WTC11 (cell line): ENCODE measurements around the gene SAMD13. TPM values are rescaled to one million over a fixed set of nuclear protein-coding genes. Genes with fewer than 3 reads are reported as not detected.

Experiments
- ATAC-seq: fragments of 200-7000 bp; cut with Tn5 transposase; 2 replicates; pipeline ENCODE4 v1.10.0; 2021; ENCODE audit warnings: mild to moderate bottlenecking, moderate library complexity
- CTCF ChIA-PET: fragments of 300-600 bp; sonication (Branson Sonifier 250); formaldehyde crosslinking; loops from one replicate; lab custom pipeline; 2021; ENCODE audit warnings: antibody characterized with exemption; lab: Charles Lee
- POLR2A ChIA-PET: fragments of 350-600 bp; sonication (Branson Sonifier 250); formaldehyde crosslinking; loops from one replicate; lab custom pipeline; 2021; ENCODE audit warnings: antibody characterized with exemption; lab: Charles Lee
- DNase-seq: peaks from one replicate; pipeline ENCODE4 v3.0.0; 2021; ENCODE audit warnings: low spot score
- H3K27ac Mint-ChIP-seq: 2 replicates; pipeline ENCODE4 v1.8.0; 2021; ENCODE audit warnings: mixed read lengths
- H3K27me3 Mint-ChIP-seq: 2 replicates; pipeline ENCODE4 v1.8.0; 2021; ENCODE audit warnings: low read depth, mild to moderate bottlenecking, moderate library complexity, mixed read lengths
- H3K36me3 Mint-ChIP-seq: 2 replicates; pipeline ENCODE4 v1.8.0; 2021; ENCODE audit warnings: mixed read lengths
- H3K4me1 Mint-ChIP-seq: 2 replicates; pipeline ENCODE4 v1.8.0; 2022; ENCODE audit warnings: mixed read lengths
- H3K4me3 Mint-ChIP-seq: 2 replicates; pipeline ENCODE4 v1.8.0; 2021; ENCODE audit warnings: mild to moderate bottlenecking, moderate library complexity, mixed read lengths
- H3K9me3 Mint-ChIP-seq: 2 replicates; pipeline ENCODE4 v1.8.0; 2021; ENCODE audit warnings: mixed read lengths
- FOXP1 ChIP-seq: sonication (generic); formaldehyde crosslinking; IDR thresholded peaks from 2 replicates; pipeline ENCODE4 v1.8.0; 2022; ENCODE audit warnings: missing genetic modification reagents, mild to moderate bottlenecking, moderate library complexity, borderline replicate concordance
- HMGA2 ChIP-seq: fragments of 250-450 bp; sonication (Bioruptor Pico); IDR thresholded peaks from 2 replicates; pipeline ENCODE4 v1.4.0; 2021; ENCODE audit warnings: mild to moderate bottlenecking, moderate library complexity
- JUN ChIP-seq: sonication (generic); formaldehyde crosslinking; IDR thresholded peaks from 2 replicates; pipeline ENCODE4 v1.8.0; 2023; ENCODE audit warnings: mild to moderate bottlenecking, missing genetic modification reagents
- MYBL2 ChIP-seq: sonication (generic); formaldehyde crosslinking; IDR thresholded peaks from 2 replicates; pipeline ENCODE4 v1.8.1; 2023; ENCODE audit warnings: mild to moderate bottlenecking, moderate library complexity, missing genetic modification reagents
- NFATC4 ChIP-seq: fragments of 250-450 bp; sonication (Bioruptor Pico); IDR thresholded peaks from 2 replicates; pipeline ENCODE4 v1.9.0; 2021; ENCODE audit warnings: mild to moderate bottlenecking
- NR1H2 ChIP-seq: sonication (generic); formaldehyde crosslinking; IDR thresholded peaks from 2 replicates; pipeline ENCODE4 v1.9.0; 2021; ENCODE audit warnings: mild to moderate bottlenecking, moderate library complexity, missing genetic modification reagents
- NR3C1 ChIP-seq: sonication (generic); formaldehyde crosslinking; conservative IDR thresholded peaks from 2 replicates; pipeline ENCODE4 v1.8.1; 2023; ENCODE audit warnings: low read depth, mild to moderate bottlenecking, missing genetic modification reagents
- OVOL2 ChIP-seq: fragments of 250-450 bp; sonication (Bioruptor Pico); IDR thresholded peaks from 2 replicates; pipeline ENCODE4 v1.9.0; 2021; ENCODE audit warnings: mild to moderate bottlenecking, borderline replicate concordance
- TEAD4 ChIP-seq: sonication (generic); formaldehyde crosslinking; IDR thresholded peaks from 2 replicates; pipeline ENCODE4 v1.8.0; 2022; ENCODE audit warnings: mild to moderate bottlenecking, missing genetic modification reagents
- ZBTB21 ChIP-seq: sonication (generic); formaldehyde crosslinking; IDR thresholded peaks from 2 replicates; pipeline ENCODE4 v1.8.1; 2023; ENCODE audit warnings: mild to moderate bottlenecking, missing genetic modification reagents, borderline replicate concordance
- ZNF121 ChIP-seq: sonication (generic); formaldehyde crosslinking; IDR thresholded peaks from 2 replicates; pipeline ENCODE4 v1.8.0; 2023; ENCODE audit warnings: missing genetic modification reagents
- ZNF219 ChIP-seq: sonication (generic); formaldehyde crosslinking; IDR thresholded peaks from 2 replicates; pipeline ENCODE4 v1.8.0; 2023; ENCODE audit warnings: missing genetic modification reagents, mild to moderate bottlenecking, borderline replicate concordance
- ZNF263 ChIP-seq: sonication (generic); formaldehyde crosslinking; IDR thresholded peaks from 2 replicates; pipeline ENCODE4 v1.8.1; 2022; ENCODE audit warnings: low read depth, mild to moderate bottlenecking, moderate library complexity, missing genetic modification reagents
- ZNF317 ChIP-seq: sonication (generic); formaldehyde crosslinking; IDR thresholded peaks from 2 replicates; pipeline ENCODE4 v1.8.1; 2023; ENCODE audit warnings: low read depth, mild to moderate bottlenecking, moderate library complexity, missing genetic modification reagents, borderline replicate concordance
- ZNF416 ChIP-seq: fragments of 250-450 bp; sonication (Bioruptor Pico); IDR thresholded peaks from 2 replicates; pipeline ENCODE4 v1.9.0; 2021; ENCODE audit warnings: mild to moderate bottlenecking, inconsistent platforms
- ZNF671 ChIP-seq: fragments of 250-450 bp; sonication (Bioruptor Pico); IDR thresholded peaks from 2 replicates; pipeline ENCODE4 v1.8.0; 2021; ENCODE audit warnings: mild to moderate bottlenecking
- total RNA-seq: library from RNA; stranded (reverse); gene quantifications from 3 replicates; pipeline ENCODE4 v1.2.3, GENCODE V29; 2021
- TF ChIP-seq, protein P1 (sequence below): fragments of 250-450 bp; sonication (Bioruptor Pico); IDR thresholded peaks from 2 replicates; pipeline ENCODE4 v1.9.0; 2021; ENCODE audit warnings: mild to moderate bottlenecking
- TF ChIP-seq, protein P2 (sequence below): sonication (generic); formaldehyde crosslinking; IDR thresholded peaks from 2 replicates; pipeline ENCODE4 v1.8.1; 2023; ENCODE audit warnings: mild to moderate bottlenecking, missing genetic modification reagents, moderate library complexity
- TF ChIP-seq, protein P3 (sequence below): fragments of 250-450 bp; sonication (Bioruptor Pico); IDR thresholded peaks from 2 replicates; pipeline ENCODE4 v1.8.0; 2021; ENCODE audit warnings: mild to moderate bottlenecking
- TF ChIP-seq, protein P4 (sequence below): sonication (generic); formaldehyde crosslinking; IDR thresholded peaks from 2 replicates; pipeline ENCODE4 v1.8.0; 2022; ENCODE audit warnings: missing genetic modification reagents
- TF ChIP-seq, protein P5 (sequence below): sonication (generic); formaldehyde crosslinking; IDR thresholded peaks from 2 replicates; pipeline ENCODE4 v1.8.0; 2022; ENCODE audit warnings: mild to moderate bottlenecking, missing genetic modification reagents

Gene SAMD13
- total RNA-seq, 1 experiment from 2014 or later = 1.8 TPM

DNA sequence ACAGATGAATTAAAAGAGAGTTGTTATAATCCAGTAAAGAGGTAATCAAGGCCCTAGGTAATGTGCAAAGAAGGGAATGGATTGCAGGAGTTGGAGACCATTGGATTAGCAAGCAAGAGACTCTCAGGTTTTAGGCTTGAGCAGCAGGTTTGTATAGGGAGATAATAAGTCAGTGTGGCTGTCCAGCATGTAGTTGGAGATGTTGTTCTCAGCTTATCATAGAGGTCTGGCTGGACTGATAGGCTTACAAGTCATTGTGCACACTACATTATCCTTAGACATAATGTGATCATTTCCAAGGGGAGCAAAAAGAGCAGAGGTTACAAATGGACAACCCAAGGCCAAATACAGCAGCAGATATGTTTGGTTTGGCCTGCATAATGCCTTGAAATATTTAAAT, 45.9 kb upstream of the SAMD13 start:
- H3K27ac Mint-ChIP-seq = no peak overlapping the region

DNA sequence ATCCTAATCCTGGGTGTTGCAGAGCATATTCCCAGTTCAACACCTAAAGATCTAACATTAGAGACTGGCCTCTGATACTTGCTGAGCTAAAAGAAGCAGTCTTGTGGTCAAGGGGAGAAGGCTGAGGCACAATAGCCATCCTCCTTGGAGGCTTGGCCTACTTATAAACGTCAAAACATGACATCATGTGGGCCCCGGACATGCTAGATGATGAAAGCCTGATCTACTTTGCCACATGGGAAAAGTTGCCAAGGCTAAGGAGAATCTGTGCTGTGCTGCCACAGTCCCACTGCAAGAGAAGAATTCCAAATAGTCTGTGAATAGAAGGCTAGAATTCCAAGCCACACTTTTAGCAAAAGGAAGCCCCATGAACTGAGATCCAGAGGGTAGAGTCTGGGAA, 43.9 kb upstream of the SAMD13 start:
- peaks cover 12% of the 10 kb centered on the region for H3K4me1 Mint-ChIP-seq
- H3K27me3 Mint-ChIP-seq = no peaks in the 10 kb centered on the region
- POLR2A ChIA-PET = no interaction called here
- no peak overlapping the region for H3K27ac Mint-ChIP-seq
- CTCF ChIA-PET = no interaction called here
- TF ChIP-seq OVOL2 (CRISPR knock-in tag) (no peak), ZNF263 (CRISPR knock-in tag) (no peak), ZNF416 (no peak), MYBL2 (CRISPR knock-in tag) (no peak), FOXP1 (no peak), ZNF219 (CRISPR knock-in tag) (no peak), HMGA2 (CRISPR knock-in tag) (no peak), NR1H2 (CRISPR knock-in tag) (no peak), JUN (no peak)
- TF ChIP-seq, protein P1, sequence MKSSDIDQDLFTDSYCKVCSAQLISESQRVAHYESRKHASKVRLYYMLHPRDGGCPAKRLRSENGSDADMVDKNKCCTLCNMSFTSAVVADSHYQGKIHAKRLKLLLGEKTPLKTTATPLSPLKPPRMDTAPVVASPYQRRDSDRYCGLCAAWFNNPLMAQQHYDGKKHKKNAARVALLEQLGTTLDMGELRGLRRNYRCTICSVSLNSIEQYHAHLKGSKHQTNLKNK (CRISPR knock-in tag) = no peak
- no peak for ATAC-seq
- no peaks in the 10 kb centered on the region for H3K36me3 Mint-ChIP-seq
- H3K9me3 Mint-ChIP-seq = no peaks in the 10 kb centered on the region
- no peak overlapping the region for H3K4me3 Mint-ChIP-seq
- no peak for DNase-seq

More for the DNA sequence above, 45.9 kb upstream of the SAMD13 start:
- peaks cover 11% of the 10 kb centered on the region for H3K9me3 Mint-ChIP-seq
- H3K4me1 Mint-ChIP-seq = peaks cover 12% of the 10 kb centered on the region
- ChIA-PET CTCF (no interaction called here), POLR2A (no interaction called here)
- DNase-seq = no peak
- H3K27me3 Mint-ChIP-seq = no peaks in the 10 kb centered on the region
- no peak for ATAC-seq
- H3K36me3 Mint-ChIP-seq = peaks cover 6% of the 10 kb centered on the region; the same call in 1 of the 2 replicates
- H3K4me3 Mint-ChIP-seq = no peak overlapping the region
- TF ChIP-seq, protein P2, sequence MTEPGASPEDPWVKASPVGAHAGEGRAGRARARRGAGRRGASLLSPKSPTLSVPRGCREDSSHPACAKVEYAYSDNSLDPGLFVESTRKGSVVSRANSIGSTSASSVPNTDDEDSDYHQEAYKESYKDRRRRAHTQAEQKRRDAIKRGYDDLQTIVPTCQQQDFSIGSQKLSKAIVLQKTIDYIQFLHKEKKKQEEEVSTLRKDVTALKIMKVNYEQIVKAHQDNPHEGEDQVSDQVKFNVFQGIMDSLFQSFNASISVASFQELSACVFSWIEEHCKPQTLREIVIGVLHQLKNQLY (CRISPR knock-in tag) = no peak
- TF ChIP-seq, protein P3, sequence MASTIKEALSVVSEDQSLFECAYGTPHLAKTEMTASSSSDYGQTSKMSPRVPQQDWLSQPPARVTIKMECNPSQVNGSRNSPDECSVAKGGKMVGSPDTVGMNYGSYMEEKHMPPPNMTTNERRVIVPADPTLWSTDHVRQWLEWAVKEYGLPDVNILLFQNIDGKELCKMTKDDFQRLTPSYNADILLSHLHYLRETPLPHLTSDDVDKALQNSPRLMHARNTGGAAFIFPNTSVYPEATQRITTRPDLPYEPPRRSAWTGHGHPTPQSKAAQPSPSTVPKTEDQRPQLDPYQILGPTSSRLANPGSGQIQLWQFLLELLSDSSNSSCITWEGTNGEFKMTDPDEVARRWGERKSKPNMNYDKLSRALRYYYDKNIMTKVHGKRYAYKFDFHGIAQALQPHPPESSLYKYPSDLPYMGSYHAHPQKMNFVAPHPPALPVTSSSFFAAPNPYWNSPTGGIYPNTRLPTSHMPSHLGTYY (CRISPR knock-in tag) = no peak
- TF ChIP-seq ZNF121 (CRISPR knock-in tag) = no peak
- no peak for TF ChIP-seq NFATC4 (CRISPR knock-in tag)
- TF ChIP-seq TEAD4 (CRISPR knock-in tag) = no peak
- no peak for TF ChIP-seq ZBTB21 (CRISPR knock-in tag)
- TF ChIP-seq, protein P4, sequence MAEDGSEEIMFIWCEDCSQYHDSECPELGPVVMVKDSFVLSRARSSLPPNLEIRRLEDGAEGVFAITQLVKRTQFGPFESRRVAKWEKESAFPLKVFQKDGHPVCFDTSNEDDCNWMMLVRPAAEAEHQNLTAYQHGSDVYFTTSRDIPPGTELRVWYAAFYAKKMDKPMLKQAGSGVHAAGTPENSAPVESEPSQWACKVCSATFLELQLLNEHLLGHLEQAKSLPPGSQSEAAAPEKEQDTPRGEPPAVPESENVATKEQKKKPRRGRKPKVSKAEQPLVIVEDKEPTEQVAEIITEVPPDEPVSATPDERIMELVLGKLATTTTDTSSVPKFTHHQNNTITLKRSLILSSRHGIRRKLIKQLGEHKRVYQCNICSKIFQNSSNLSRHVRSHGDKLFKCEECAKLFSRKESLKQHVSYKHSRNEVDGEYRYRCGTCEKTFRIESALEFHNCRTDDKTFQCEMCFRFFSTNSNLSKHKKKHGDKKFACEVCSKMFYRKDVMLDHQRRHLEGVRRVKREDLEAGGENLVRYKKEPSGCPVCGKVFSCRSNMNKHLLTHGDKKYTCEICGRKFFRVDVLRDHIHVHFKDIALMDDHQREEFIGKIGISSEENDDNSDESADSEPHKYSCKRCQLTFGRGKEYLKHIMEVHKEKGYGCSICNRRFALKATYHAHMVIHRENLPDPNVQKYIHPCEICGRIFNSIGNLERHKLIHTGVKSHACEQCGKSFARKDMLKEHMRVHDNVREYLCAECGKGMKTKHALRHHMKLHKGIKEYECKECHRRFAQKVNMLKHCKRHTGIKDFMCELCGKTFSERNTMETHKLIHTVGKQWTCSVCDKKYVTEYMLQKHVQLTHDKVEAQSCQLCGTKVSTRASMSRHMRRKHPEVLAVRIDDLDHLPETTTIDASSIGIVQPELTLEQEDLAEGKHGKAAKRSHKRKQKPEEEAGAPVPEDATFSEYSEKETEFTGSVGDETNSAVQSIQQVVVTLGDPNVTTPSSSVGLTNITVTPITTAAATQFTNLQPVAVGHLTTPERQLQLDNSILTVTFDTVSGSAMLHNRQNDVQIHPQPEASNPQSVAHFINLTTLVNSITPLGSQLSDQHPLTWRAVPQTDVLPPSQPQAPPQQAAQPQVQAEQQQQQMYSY (CRISPR knock-in tag) = no peak
- TF ChIP-seq NR3C1 (CRISPR knock-in tag) = no peak
- no peak for TF ChIP-seq ZNF671 (CRISPR knock-in tag)
- TF ChIP-seq ZNF317 = no peak
- TF ChIP-seq, protein P5, sequence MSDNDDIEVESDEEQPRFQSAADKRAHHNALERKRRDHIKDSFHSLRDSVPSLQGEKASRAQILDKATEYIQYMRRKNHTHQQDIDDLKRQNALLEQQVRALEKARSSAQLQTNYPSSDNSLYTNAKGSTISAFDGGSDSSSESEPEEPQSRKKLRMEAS (CRISPR knock-in tag) = no peak
